K562 (cell line): Measurements from ENCODE around the gene NASP. TPM values are rescaled to one million over a fixed set of nuclear protein-coding genes. Genes with fewer than 3 reads are reported as not detected.
A peak's percentile ranks its signal among the peaks of the same experiment; 100 is the strongest.

Experiments
- CBFA2T2 ChIP-seq: fragments of 450-650 bp; conservative IDR thresholded peaks from 2 replicates; pipeline ENCODE4 v1.6.1; 2017; ENCODE audit warnings: mild to moderate bottlenecking
- CTBP1 ChIP-seq: fragments of 450-650 bp; IDR thresholded peaks from 2 replicates; pipeline ENCODE4 v1.6.1; 2016; ENCODE audit warnings: borderline replicate concordance
- MTF1 ChIP-seq: fragments of 250-450 bp; sonication (Bioruptor Pico); IDR thresholded peaks from 2 replicates; pipeline ENCODE4 v1.9.0; 2021; ENCODE audit warnings: moderate library complexity, mild to moderate bottlenecking, inconsistent platforms, borderline replicate concordance
- REST ChIP-seq, 2 experiments: fragments of 450-650 bp; formaldehyde crosslinking in 1 of 2; IDR thresholded peaks; 2 replicates each; pipeline versions ENCODE4 v1.4.0 to v1.6.1; 2014 to 2020; ENCODE audit warnings: mild to moderate bottlenecking in 2 of 2, borderline replicate concordance in 1 of 2, low read depth in 1 of 2
- RHOXF2B ChIP-seq: fragments of 250-450 bp; sonication (Bioruptor Pico); conservative IDR thresholded peaks from 2 replicates; pipeline ENCODE4 v1.5.1; 2021
- TFAM ChIP-seq: fragments of 250-450 bp; sonication (Bioruptor Pico); conservative IDR thresholded peaks from 2 replicates; pipeline ENCODE4 v1.5.0; 2021; ENCODE audit warnings: mild to moderate bottlenecking, moderate library complexity
- ZNF121 ChIP-seq: sonication (generic); formaldehyde crosslinking; conservative IDR thresholded peaks from 2 replicates; pipeline ENCODE4 v1.8.0; 2022; ENCODE audit warnings: missing genetic modification reagents
- ZNF764 ChIP-seq: fragments of 250-450 bp; sonication (Bioruptor Pico); IDR thresholded peaks from 2 replicates; pipeline ENCODE4 v1.4.0; 2020; ENCODE audit warnings: low read depth, mild to moderate bottlenecking, moderate library complexity
- polyA plus RNA-seq, 8 experiments: library from polyadenylated mRNA; depleted of rRNA in 4 of 8; stranded (reverse) in 5 of 8; unstranded in 3 of 8; fragments of >200 nt; fragmentation: Nextera tagmentation in 2 of 8; fragmentation: Illumina TruSeq in 1 of 8; extraction: Ambion mirVana in 2 of 8; extraction: Trizol in 1 of 8; gene quantifications; 2 replicates each; pipeline versions ENCODE4 v1.2.1 to v1.2.3, GENCODE V29; 2011 to 2014; ENCODE audit warnings: inconsistent platforms in 1 of 8, missing spikeins in 1 of 8
- total RNA-seq, 7 experiments: library from RNA; depleted of rRNA in 6 of 7; stranded (reverse); fragments of >200 nt in 6 of 7; fragmentation: Illumina TruSeq in 2 of 7; extraction: Trizol in 2 of 7; gene quantifications; 2 replicates each; pipeline versions ENCODE4 v1.2.1 to v1.2.3, GENCODE V29; 2011 to 2021; ENCODE audit warnings: low replicate concordance in 1 of 7
- TF ChIP-seq, protein P1 (sequence below): fragments of 450-650 bp; formaldehyde crosslinking; IDR thresholded peaks from 2 replicates; pipeline ENCODE4 v1.4.0; 2022; ENCODE audit warnings: mild to moderate bottlenecking, moderate library complexity
- TF ChIP-seq, protein P2 (sequence below), 2 experiments: fragments of 450-650 bp in 1 of 2; sonication (generic) in 1 of 2; formaldehyde crosslinking in 1 of 2; IDR thresholded peaks in 1 of 2; conservative IDR thresholded peaks in 1 of 2; 2 replicates each; pipeline versions ENCODE4 v1.6.1 to v1.8.1; 2016 to 2023; ENCODE audit warnings: mild to moderate bottlenecking in 2 of 2, moderate library complexity in 2 of 2, inconsistent platforms in 1 of 2, missing genetic modification reagents in 1 of 2
- TF ChIP-seq, protein P3 (sequence below): fragments of 450-650 bp; IDR thresholded peaks from 2 replicates; pipeline ENCODE4 v1.6.1; 2018; ENCODE audit warnings: mild to moderate bottlenecking, low read depth; ENCODE audit not compliant: partially characterized antibody

Gene NASP
- total and polyA plus RNA-seq, 9 of the 15 experiments (the other 6 are each of a cell fraction or from before 2014, with no cell fraction given) = 199 to 578 (median 419) TPM

GRCh38 chr1:45550401-45551351, 33.2 kb upstream of the NASP start, which contains the start of gene AKR1A1 (continued):
- TF ChIP-seq, protein P1, sequence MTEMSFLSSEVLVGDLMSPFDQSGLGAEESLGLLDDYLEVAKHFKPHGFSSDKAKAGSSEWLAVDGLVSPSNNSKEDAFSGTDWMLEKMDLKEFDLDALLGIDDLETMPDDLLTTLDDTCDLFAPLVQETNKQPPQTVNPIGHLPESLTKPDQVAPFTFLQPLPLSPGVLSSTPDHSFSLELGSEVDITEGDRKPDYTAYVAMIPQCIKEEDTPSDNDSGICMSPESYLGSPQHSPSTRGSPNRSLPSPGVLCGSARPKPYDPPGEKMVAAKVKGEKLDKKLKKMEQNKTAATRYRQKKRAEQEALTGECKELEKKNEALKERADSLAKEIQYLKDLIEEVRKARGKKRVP (CRISPR knock-in tag) = no peak
- TF ChIP-seq ZNF121 (CRISPR knock-in tag) (no peak), MTF1 (no peak), CBFA2T2 (peak; percentile 64), ZNF764 (no peak), REST (IDR thresholded peaks at IDR 0.05; ENCODE audit: borderline replicate concordance) (peak; percentile 74), REST (CRISPR knock-in tag; IDR thresholded peaks at IDR 0.05; ENCODE audit: low read depth) (no peak; the same call in 1 of the 2 replicates), TFAM (no peak), CTBP1 (peak; percentile 77), RHOXF2B (no peak)
- TF ChIP-seq, protein P2, sequence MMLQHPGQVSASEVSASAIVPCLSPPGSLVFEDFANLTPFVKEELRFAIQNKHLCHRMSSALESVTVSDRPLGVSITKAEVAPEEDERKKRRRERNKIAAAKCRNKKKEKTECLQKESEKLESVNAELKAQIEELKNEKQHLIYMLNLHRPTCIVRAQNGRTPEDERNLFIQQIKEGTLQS (IDR thresholded peaks at IDR 0.05) = no peak
- TF ChIP-seq, protein P2 (CRISPR knock-in tag; conservative IDR thresholded peaks at IDR 0.05) = peak; percentile 39; the same call in 1 of the 2 replicates
- TF ChIP-seq, protein P3, sequence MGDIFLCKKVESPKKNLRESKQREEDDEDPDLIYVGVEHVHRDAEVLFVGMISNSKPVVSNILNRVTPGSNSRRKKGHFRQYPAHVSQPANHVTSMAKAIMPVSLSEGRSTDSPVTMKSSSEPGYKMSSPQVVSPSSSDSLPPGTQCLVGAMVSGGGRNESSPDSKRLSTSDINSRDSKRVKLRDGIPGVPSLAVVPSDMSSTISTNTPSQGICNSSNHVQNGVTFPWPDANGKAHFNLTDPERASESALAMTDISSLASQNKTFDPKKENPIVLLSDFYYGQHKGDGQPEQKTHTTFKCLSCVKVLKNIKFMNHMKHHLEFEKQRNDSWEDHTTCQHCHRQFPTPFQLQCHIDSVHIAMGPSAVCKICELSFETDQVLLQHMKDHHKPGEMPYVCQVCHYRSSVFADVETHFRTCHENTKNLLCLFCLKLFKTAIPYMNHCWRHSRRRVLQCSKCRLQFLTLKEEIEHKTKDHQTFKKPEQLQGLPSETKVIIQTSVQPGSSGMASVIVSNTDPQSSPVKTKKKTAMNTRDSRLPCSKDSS = no peak
